ENCODE data around the gene ST6GALNAC2. TPM values are rescaled to one million over a fixed set of nuclear protein-coding genes. Genes with fewer than 3 reads are reported as not detected.

Gene ST6GALNAC2
- total and polyA plus RNA-seq, 12 donors, result 0.50 to 37.8 (median 5.6) TPM

DNA sequence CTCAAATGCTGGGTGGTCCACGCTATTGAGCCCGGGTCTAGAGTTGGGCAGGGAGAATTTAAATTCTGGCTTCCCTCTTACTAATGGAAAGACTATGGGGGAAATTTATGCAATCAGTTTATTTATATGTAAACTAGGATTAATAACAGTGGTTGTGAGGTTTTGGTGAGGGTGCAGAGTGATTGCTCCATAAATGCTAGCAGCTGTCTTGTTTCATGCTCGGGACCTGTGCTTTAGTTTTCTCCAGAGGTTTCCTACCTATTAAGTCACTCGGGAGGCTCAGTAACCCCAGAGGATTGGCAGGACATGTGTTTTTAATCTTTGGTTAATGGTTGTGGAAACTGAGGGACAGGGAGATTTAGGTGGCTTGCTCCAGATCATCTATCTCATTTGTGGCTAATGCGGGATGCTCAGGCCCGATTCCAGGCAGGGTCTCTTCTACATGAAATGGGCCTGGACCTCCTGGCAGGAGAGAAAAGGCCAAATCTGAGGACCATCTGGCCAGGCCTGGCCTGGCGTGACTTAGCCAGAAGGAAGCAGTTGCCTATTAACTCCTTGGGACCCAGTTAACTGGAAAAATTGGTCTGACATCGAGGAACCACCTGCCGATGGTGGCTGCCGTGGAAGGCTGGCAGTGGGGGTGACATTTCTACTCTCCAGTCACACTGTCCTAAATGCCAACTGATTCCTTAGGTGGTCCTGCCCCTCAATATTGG is 43.8 kb downstream of the ST6GALNAC2 start:
- H3K27ac ChIP-seq, result peak overlapping the region in 1 of 5 donors; percentile 71
- DNase-seq, result no peak
- H3K4me1 ChIP-seq (replicated peaks in 1 of 2), result peaks cover 30 to 67% of the 10 kb centered on the region in 2 donors
- H3K9me3 ChIP-seq (replicated peaks in 1 of 3), result no peaks in the 10 kb centered on the region
- no peak overlapping the region for H3K4me3 ChIP-seq
- H3K27me3 ChIP-seq, result peaks cover 9% of the 10 kb centered on the region
- intact Hi-C loops (cut with DNase I), result no loop called here
- WGBS, 4 donors, result 75 to 82% (median 79%) methylated on average over 8 to 10 of the region's 10 CpGs
- no peaks in the 10 kb centered on the region for H3K36me3 ChIP-seq (replicated peaks in 1 of 2)
- TF ChIP-seq, protein P1, sequence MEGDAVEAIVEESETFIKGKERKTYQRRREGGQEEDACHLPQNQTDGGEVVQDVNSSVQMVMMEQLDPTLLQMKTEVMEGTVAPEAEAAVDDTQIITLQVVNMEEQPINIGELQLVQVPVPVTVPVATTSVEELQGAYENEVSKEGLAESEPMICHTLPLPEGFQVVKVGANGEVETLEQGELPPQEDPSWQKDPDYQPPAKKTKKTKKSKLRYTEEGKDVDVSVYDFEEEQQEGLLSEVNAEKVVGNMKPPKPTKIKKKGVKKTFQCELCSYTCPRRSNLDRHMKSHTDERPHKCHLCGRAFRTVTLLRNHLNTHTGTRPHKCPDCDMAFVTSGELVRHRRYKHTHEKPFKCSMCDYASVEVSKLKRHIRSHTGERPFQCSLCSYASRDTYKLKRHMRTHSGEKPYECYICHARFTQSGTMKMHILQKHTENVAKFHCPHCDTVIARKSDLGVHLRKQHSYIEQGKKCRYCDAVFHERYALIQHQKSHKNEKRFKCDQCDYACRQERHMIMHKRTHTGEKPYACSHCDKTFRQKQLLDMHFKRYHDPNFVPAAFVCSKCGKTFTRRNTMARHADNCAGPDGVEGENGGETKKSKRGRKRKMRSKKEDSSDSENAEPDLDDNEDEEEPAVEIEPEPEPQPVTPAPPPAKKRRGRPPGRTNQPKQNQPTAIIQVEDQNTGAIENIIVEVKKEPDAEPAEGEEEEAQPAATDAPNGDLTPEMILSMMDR (IDR thresholded peaks at IDR 0.05), result no peak
- TF ChIP-seq POLR2A (IDR thresholded peaks at IDR 0.05), result no peak

DNA sequence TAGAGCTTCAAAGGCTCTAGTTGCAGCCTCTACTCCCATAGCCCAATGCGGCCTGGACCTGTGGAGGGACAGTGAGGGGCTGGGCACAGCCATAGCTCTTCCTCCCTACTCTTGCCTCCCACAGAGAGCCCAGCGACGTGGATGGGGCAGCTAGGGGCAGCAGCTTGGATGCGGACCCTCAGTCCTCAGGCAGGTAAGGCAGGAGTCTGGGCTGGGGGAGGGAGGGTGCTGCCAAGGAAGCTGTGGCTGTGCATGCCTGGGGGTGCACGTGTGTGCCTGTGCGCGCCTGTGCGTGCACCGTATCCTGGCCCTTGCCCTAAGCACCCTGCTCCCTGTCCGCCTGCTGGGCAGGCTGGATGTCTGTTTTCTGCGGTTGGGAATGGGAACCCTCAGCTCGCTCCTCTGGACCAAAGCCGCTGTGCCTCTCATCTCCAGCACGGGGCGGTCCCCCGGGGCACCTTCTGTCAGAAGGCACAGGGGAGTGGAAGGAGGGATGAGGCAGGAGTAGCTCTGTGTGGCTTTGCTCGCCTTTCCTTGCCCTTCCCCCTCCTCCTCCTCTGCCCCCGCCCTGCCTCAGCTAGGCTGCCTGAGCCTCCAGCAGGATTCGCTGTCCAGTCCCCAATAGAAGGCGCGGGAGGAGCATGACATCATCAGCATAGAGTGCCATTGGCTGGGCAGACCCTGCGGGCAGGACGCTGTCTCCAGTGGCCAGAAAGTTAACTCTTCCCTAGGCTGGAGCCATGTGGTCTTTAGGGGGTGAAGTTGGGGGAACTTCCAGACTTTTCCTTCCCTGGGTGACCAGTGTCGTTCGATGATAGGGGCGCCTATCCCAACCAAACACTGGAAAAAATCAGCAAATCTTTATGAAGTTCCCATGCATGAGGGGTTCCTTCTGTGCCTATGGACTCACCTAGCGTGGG is 45.0 kb downstream of the ST6GALNAC2 start:
- DNase-seq, result peak; percentile 93 to 99 (median 97)
- intact Hi-C loops (cut with DNase I), result no loop called here
- TF ChIP-seq, protein P1 (IDR thresholded peaks at IDR 0.05), result peak in 4 of 6 experiments; percentile 13 to 44 (median 23)
- TF ChIP-seq POLR2A (IDR thresholded peaks at IDR 0.05), result peak in 1 of 2 donors; percentile 21
- Histone ChIP-seq H3K9me3 (replicated peaks in 1 of 3) (no peaks in the 10 kb centered on the region), H3K27me3 (peaks cover 9% of the 10 kb centered on the region), H3K27ac (peak overlapping the region in 2 of 5 donors; percentile 46 to 71), H3K4me3 (peak overlapping the region in 1 of 4 donors; percentile 37), H3K4me1 (replicated peaks in 1 of 2) (peaks cover 19 to 55% of the 10 kb centered on the region in 2 donors), H3K36me3 (replicated peaks in 1 of 2) (no peaks in the 10 kb centered on the region)
- WGBS, 4 donors, result 9 to 20% (median 12%) methylated on average over 6 to 27 of the region's 27 CpGs

DNA sequence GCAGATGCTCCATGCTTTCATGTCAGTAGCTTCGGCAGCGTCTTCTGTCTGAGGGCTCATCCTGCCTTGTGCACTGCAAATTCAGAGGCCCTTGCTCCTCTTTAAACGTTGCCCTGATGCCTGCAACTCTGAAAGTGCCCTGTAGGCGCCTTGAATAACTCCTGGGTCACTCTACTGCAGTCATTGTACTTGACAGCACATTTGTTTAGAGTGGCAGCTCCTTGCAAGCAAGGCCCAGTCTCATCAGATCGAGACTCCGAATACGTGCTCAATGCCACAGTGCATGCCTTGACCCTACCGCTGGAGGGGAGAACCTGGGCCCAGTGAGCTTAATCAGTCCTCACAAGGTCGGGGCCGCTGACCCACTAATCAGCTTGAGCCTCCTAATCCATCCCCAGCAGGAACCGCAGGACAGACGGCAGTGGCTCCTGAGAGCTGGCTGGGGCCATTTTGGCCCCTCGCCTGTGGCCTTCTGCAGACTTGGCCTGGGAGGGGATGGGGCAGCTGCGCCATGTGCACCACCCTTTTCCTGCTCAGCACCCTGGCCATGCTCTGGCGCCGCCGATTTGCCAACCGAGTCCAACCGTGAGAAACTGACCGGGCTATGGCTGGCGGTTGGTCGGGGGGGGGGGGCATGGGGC is 45.9 kb downstream of the ST6GALNAC2 start, which contains the start of gene PRCD:
TSS of gene PRCD (plus strand) at position 414 of the 641 bp plus-strand sequence. CDS start at position 512, 98 bp downstream.
- Histone ChIP-seq H3K9me3 (replicated peaks in 1 of 3) (no peaks in the 10 kb centered on the region), H3K27ac (peak within 1 kb of the TSS in 2 of 5 donors; percentile 46 to 64), H3K27me3 (peaks cover 9% of the 10 kb centered on the region), H3K4me3 (peak within 1 kb of the TSS in 1 of 4 donors; percentile 37), H3K36me3 (replicated peaks in 1 of 2) (no peaks in the 10 kb centered on the region), H3K4me1 (replicated peaks in 1 of 2) (peaks cover 17 to 47% of the 10 kb centered on the region in 2 donors)
- TF ChIP-seq, protein P1 (IDR thresholded peaks at IDR 0.05), result peak in 1 of 6 experiments; percentile 12
- no peak for TF ChIP-seq POLR2A (IDR thresholded peaks at IDR 0.05)
- intact Hi-C loops (cut with DNase I), result no loop called here
- WGBS, 4 donors, result 72 to 79% (median 73%) methylated on average over 11 to 22 of the region's 22 CpGs
- peak in 2 of 7 donors; percentile 22 to 51 for DNase-seq

Data from adrenal gland (tissue), 12 donors.